Measurements from ENCODE around the gene PDE6A.

DNA sequence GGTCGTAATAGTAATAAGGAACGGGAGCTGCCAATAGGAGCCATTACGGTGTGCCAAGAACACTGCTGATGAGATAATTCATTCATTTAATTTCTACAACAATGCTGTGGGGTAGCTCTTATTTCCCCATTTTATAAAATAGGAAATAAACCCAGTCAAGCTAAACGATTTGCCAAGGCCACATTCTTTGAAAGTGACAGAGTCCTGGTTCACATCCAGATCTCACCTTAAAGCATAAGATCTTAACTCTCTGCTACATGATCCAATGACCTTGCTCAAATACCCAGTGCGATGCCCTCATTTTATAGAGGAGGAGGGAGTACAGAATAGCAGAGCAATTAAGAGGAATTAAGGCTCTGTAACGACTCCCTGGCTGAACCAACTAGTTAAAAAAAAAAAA is 5.0 kb downstream of the PDE6A start:
- no peak for TF ChIP-seq EZH2 (IDR thresholded peaks at IDR 0.05; ENCODE audit: insufficient read depth, low read length)
- TF ChIP-seq, protein P1, sequence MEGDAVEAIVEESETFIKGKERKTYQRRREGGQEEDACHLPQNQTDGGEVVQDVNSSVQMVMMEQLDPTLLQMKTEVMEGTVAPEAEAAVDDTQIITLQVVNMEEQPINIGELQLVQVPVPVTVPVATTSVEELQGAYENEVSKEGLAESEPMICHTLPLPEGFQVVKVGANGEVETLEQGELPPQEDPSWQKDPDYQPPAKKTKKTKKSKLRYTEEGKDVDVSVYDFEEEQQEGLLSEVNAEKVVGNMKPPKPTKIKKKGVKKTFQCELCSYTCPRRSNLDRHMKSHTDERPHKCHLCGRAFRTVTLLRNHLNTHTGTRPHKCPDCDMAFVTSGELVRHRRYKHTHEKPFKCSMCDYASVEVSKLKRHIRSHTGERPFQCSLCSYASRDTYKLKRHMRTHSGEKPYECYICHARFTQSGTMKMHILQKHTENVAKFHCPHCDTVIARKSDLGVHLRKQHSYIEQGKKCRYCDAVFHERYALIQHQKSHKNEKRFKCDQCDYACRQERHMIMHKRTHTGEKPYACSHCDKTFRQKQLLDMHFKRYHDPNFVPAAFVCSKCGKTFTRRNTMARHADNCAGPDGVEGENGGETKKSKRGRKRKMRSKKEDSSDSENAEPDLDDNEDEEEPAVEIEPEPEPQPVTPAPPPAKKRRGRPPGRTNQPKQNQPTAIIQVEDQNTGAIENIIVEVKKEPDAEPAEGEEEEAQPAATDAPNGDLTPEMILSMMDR (IDR thresholded peaks at IDR 0.05; ENCODE audit: insufficient read depth, low read depth, low read length): no peak
